ENCODE data around the gene GDF3.
A peak's percentile ranks its signal among the peaks of the same experiment; 100 is the strongest.

Gene GDF3

GRCh38 chr12:7716381-7716780, 20.8 kb upstream of the GDF3 start:
- Histone ChIP-seq H3K4me2 (ENCODE audit: low read length) (no peak overlapping the region), H3K36me3 (ENCODE audit: insufficient read depth, low read length) (no peaks in the 10 kb centered on the region), H3K9me2 (ENCODE audit: low read depth, low read length) (no peaks in the 10 kb centered on the region), H2AFZ (ENCODE audit: low read length) (no peak overlapping the region), H3K9ac (ENCODE audit: low read length) (no peak overlapping the region), H3K9me3 (ENCODE audit: low read length) (no peaks in the 10 kb centered on the region), H3K4me1 (ENCODE audit: insufficient read depth, low read length, severe bottlenecking) (no peaks in the 10 kb centered on the region), H3K27ac (ENCODE audit: low read depth, low read length, poor library complexity, severe bottlenecking) (no peak overlapping the region), H3K79me2 (ENCODE audit: insufficient read depth, low read length) (no peaks in the 10 kb centered on the region), H3F3A (ENCODE audit: insufficient read depth, low read length) (no peaks in the 10 kb centered on the region), H3K4me3 (ENCODE audit: low read depth, low read length, poor library complexity, severe bottlenecking) (no peak overlapping the region), H3K27me3 (ENCODE audit: insufficient read depth, low read length) (no peaks in the 10 kb centered on the region), H4K20me1 (ENCODE audit: insufficient read depth, low read length) (no peaks in the 10 kb centered on the region)
- TF ChIP-seq CTCF (IDR thresholded peaks at IDR 0.05; ENCODE audit: low read length): peak; percentile 39; the same call in 1 of the 2 replicates
- no peak for TF ChIP-seq EZH2 (IDR thresholded peaks at IDR 0.05; ENCODE audit: borderline replicate concordance, low read length)

- Histone ChIP-seq H3F3A (ENCODE audit: insufficient read depth, low read length) (no peaks in the 10 kb centered on the region), H4K20me1 (ENCODE audit: insufficient read depth, low read length) (no peaks in the 10 kb centered on the region), H3K4me1 (ENCODE audit: insufficient read depth, low read length, severe bottlenecking) (no peaks in the 10 kb centered on the region), H2AFZ (ENCODE audit: low read length) (no peak overlapping the region), H3K27me3 (ENCODE audit: insufficient read depth, low read length) (no peaks in the 10 kb centered on the region; the same call in 1 of the 2 replicates), H3K4me3 (ENCODE audit: low read depth, low read length, poor library complexity, severe bottlenecking) (no peak overlapping the region), H3K27ac (ENCODE audit: low read depth, low read length, poor library complexity, severe bottlenecking) (no peak overlapping the region), H3K79me2 (ENCODE audit: insufficient read depth, low read length) (no peaks in the 10 kb centered on the region), H3K36me3 (ENCODE audit: insufficient read depth, low read length) (no peaks in the 10 kb centered on the region), H3K4me2 (ENCODE audit: low read length) (no peak overlapping the region), H3K9me2 (ENCODE audit: low read depth, low read length) (no peaks in the 10 kb centered on the region), H3K9me3 (ENCODE audit: low read length) (no peaks in the 10 kb centered on the region), H3K9ac (ENCODE audit: low read length) (no peak overlapping the region)
- TF ChIP-seq EZH2 (IDR thresholded peaks at IDR 0.05; ENCODE audit: borderline replicate concordance, low read length) (no peak), CTCF (IDR thresholded peaks at IDR 0.05; ENCODE audit: low read length) (no peak)
These were observed 17.4 kb upstream of the GDF3 start for GRCh38 chr12:7712841-7713442.

- TF ChIP-seq EZH2 (IDR thresholded peaks at IDR 0.05; ENCODE audit: borderline replicate concordance, low read length) (no peak), CTCF (IDR thresholded peaks at IDR 0.05; ENCODE audit: low read length) (no peak)
- Histone ChIP-seq H3K4me3 (ENCODE audit: low read depth, low read length, poor library complexity, severe bottlenecking) (no peak within 1 kb of the TSS), H3F3A (ENCODE audit: insufficient read depth, low read length) (no peaks in the 10 kb centered on the region), H4K20me1 (ENCODE audit: insufficient read depth, low read length) (no peaks in the 10 kb centered on the region), H3K79me2 (ENCODE audit: insufficient read depth, low read length) (no peaks in the 10 kb centered on the region), H3K4me1 (ENCODE audit: insufficient read depth, low read length, severe bottlenecking) (no peaks in the 10 kb centered on the region), H3K4me2 (ENCODE audit: low read length) (no peak within 1 kb of the TSS), H3K9ac (ENCODE audit: low read length) (no peak within 1 kb of the TSS), H3K27me3 (ENCODE audit: insufficient read depth, low read length) (no peaks in the 10 kb centered on the region; the same call in 1 of the 2 replicates), H2AFZ (ENCODE audit: low read length) (no peak within 1 kb of the TSS), H3K9me3 (ENCODE audit: low read length) (no peaks in the 10 kb centered on the region), H3K36me3 (ENCODE audit: insufficient read depth, low read length) (no peaks in the 10 kb centered on the region), H3K27ac (ENCODE audit: low read depth, low read length, poor library complexity, severe bottlenecking) (no peak within 1 kb of the TSS), H3K9me2 (ENCODE audit: low read depth, low read length) (no peaks in the 10 kb centered on the region)
These were observed 15.6 kb upstream of the GDF3 start, which contains the start of gene DPPA3 for GRCh38 chr12:7711133-7711532. Gene DPPA3, plus strand, starts transcription at chr12:7711433. Its CDS starts 138 bp downstream, at chr12:7711571.

All from OCI-LY1 (cell line).